Mononuclear cell (primary cell): ENCODE results near the gene CALHM3. TPM values are rescaled to one million over a fixed set of nuclear protein-coding genes. Genes with fewer than 3 reads are reported as not detected.

ENCODE experiments used
- H3K27me3 ChIP-seq: 2 replicates; pipeline ENCODE4 v1.6.0; 2011; ENCODE audit warnings: low read length, control low read depth; ENCODE audit not compliant: insufficient read depth
- H3K4me1 ChIP-seq: 2 replicates; pipeline ENCODE4 v1.5.1; 2011; ENCODE audit warnings: mild to moderate bottlenecking, low read length, control low read depth; ENCODE audit not compliant: insufficient read depth
- H3K4me3 ChIP-seq: 2 replicates; pipeline ENCODE4 v1.5.1; 2011; ENCODE audit warnings: mild to moderate bottlenecking, low read length, moderate library complexity
- H3K9me3 ChIP-seq: 2 replicates; pipeline ENCODE4 v1.5.1; 2011; ENCODE audit warnings: low read depth, mild to moderate bottlenecking, control low read depth, low read length
- total RNA-seq: library from RNA; depleted of rRNA; stranded (reverse); fragments of >200 nt; gene quantifications from one replicate; pipeline ENCODE4 v1.2.3, GENCODE V29; 2012

CALHM3 gene
- total RNA-seq, 1 donor: not detected

DNA sequence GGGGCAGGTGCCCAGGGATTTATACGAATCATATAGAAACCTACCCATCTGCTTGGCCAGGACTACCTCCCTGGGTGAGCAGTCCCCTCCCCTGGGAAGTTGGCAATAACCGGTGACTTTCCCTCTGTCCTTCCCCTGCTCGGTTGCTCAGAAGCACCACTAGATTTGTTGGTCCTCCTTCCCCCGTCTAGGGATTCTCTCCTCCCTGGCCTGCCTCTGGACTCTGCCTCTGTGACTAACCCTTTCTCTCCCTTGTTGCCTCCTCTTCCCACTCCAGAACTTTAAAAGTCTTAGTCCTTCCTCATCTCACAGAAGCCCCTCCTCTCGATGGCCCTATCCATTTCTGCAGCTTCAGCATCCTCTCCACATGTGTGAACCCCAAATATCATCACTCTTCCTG lies 9.8 kb downstream of the CALHM3 start:
- Histone ChIP-seq H3K27me3 (no peaks in the 10 kb centered on the region), H3K9me3 (no peaks in the 10 kb centered on the region), H3K4me3 (no peak overlapping the region), H3K4me1 (peaks cover 73% of the 10 kb centered on the region)

DNA sequence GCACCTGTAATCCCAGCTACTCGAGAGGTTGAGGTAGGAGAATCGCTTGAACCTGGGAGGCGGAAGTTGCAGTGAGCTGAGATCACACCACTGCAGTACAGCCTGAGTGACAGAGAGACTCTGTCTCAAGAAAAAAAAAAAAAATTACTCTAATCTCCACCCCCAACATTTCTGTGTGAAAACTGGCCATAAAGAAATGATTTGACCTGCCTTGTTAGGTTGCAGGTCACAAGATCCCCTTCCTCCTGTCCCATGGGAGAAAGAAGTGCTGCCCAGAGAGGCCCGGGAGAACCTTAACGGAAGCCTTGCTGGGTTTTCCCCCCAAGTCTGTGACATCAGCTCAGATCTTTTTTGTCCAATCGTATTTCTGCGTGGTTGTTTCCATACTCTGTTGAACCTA lies 11.6 kb downstream of the CALHM3 start:
- Histone ChIP-seq H3K9me3 (no peaks in the 10 kb centered on the region), H3K4me3 (no peak overlapping the region), H3K27me3 (no peaks in the 10 kb centered on the region), H3K4me1 (peaks cover 65% of the 10 kb centered on the region)

DNA sequence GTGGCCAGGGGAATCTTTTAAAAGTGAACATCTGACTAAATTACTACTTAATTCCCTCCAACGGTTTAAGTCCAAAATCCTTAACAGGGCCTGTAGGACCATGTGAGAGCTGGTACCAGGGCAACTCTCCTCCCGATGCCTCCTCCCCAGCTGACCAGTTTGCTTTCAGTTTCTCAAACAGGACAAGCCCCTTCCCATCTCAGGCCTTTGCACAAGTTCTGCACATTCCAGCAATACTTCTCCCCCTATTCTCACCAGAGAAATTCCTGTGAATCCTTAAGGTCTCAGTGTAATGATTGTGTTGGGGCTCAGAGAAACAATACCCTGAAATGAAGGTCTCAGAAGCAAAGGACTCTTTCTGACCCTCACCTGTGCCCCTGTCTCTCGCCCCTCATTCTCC lies 12.3 kb downstream of the CALHM3 start:
- Histone ChIP-seq H3K4me3 (no peak overlapping the region), H3K4me1 (peaks cover 58% of the 10 kb centered on the region), H3K27me3 (no peaks in the 10 kb centered on the region)

DNA sequence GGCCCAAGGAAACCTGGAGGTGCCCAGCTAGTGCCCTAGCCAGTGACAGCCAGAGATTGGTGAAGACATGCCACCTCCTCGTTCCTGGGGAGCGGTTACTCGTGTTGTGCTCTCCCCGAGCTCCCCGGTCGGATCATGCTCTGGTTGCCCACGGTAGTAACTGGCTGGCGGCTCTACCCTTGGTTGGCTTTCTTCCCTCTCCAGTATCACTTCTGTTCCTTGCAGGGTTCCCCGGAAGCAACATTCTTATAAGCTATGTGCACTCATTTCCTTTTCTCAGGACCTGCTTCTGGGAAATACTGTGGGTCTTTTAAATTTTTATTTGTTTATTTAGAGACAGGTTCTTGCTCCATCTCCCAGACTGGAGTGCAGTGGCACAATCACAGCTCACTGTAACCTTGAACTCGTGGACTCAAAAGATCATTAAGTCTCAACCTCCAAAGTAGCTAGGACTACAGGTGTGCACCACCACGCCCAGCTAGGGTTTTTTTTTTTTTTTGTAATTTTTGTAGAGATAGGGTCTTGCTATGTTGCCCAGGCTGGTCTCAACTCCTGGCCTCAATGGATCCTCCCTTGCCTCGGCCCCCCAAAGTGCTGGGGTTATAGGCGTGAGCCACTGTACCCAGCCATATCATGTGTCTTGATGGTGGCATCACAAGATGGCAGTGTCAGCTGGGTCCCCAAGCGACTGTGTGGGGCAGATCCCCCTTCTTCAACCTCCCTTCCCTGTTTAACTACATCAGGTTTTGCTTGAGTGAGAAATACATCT lies 13.4 kb downstream of the CALHM3 start:
- no peaks in the 10 kb centered on the region for H3K27me3 ChIP-seq
- H3K4me1 ChIP-seq: peaks cover 47% of the 10 kb centered on the region
- no peak overlapping the region for H3K4me3 ChIP-seq
- H3K9me3 ChIP-seq: no peaks in the 10 kb centered on the region

More for the DNA sequence above, 12.3 kb downstream of the CALHM3 start:
- no peaks in the 10 kb centered on the region for H3K9me3 ChIP-seq

DNA sequence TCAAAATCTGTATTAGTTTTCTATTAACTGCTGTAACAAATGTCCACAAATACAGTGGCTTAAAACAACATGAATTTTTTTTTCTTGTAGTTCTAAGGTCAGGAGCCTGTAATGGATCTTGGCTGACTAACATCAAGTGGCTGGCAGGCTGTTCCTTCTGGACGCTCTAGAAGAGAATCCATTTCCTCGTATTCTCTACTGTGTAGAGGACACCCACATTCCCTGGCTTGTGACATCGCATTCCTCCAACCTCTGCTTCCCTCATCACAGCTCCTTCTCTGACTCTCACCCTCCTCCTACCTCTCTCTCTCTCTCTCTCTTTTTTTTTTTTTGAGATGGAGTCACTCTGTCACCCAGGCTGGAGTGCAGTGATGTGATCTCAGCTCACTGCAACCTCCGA lies 15.5 kb downstream of the CALHM3 start:
- Histone ChIP-seq H3K9me3 (no peaks in the 10 kb centered on the region), H3K27me3 (no peaks in the 10 kb centered on the region), H3K4me1 (peaks cover 37% of the 10 kb centered on the region), H3K4me3 (no peak overlapping the region)

DNA sequence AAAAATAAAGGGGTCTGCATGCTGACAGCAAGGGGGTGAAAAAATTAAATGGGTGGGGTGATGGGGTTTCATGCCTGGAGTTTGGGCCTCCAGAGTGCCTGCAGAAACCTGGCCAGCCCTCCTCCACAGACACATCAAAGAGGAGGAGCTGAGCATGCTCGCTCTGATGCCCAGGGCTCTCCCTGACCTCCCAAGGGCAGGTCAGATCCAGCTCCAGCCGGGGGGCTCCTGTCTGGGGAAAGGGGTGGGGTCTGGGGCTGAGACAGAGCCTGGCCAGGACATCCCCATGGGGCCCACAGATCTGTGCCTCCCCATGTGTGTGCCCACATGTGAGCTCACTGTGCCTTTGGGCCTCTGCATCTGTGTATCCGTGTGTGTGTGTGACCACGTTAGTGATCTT lies 19.4 kb downstream of the CALHM3 start:
- H3K27me3 ChIP-seq: no peaks in the 10 kb centered on the region
- H3K9me3 ChIP-seq: no peaks in the 10 kb centered on the region
- H3K4me3 ChIP-seq: no peak overlapping the region
- peaks cover 12% of the 10 kb centered on the region for H3K4me1 ChIP-seq

DNA sequence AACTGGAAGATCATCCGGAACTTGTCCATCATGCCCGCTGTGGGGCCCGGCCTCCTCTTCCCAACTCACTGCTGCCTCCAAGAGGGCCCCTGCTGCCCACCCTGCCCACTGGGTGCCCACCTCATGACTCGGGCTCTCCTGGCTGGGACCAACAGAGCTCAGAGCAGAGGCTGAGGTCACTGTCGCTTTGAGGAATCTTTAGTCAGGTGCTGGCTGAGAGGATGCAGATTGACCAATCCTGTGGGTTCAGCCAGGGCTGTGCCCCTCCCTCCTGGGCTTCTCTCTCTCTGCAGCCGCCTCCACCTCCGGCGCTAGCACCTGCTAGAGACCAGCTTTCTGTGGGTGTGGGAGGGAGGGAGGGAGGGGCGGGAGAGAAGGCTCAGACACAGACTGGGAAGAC lies 20.3 kb downstream of the CALHM3 start, which contains the start of gene CALHM1:
Gene CALHM1, minus strand, starts transcription at position 181 of the 400 bp plus-strand sequence. Its CDS starts 149 bp downstream, at position 32.
- Histone ChIP-seq H3K4me3 (no peak within 1 kb of the TSS), H3K4me1 (peaks cover 16% of the 10 kb centered on the region), H3K27me3 (no peaks in the 10 kb centered on the region), H3K9me3 (no peaks in the 10 kb centered on the region)

DNA sequence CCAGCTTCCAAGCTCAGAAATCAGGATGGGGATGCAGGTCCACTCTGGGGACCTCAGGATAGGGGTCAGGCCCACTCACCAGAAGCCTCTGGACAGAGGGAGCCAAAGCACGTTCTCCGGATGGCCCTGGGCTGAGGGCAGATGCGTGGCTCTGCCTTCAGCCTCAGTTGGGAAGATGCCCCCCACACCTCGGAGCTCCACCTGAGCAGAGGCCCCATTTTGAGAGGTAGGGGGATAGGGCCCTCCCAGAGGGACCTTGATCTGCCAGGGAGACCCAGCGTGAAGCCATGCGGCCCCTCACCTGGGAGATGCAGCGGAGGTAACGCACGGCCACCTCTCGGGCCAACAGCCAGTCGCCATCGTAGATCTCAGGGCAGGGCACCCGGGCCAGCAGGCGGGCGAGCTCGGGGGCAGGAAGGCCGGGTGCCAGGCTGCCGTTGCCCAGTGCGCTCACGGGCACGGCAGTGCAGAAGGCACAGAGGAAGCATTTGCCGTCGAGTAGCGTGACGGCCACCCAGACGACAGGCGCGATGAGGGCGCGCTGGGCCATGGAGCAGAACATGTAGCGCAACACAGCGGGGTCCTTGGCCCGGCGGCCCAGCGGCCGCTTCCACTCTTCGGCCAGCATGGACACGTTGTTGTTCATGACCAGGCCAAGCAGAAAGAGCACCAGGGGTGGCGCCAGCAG lies 21.0 kb downstream of the CALHM3 start:
- no peaks in the 10 kb centered on the region for H3K27me3 ChIP-seq
- H3K4me3 ChIP-seq: no peak overlapping the region
- H3K4me1 ChIP-seq: peaks cover 20% of the 10 kb centered on the region
- H3K9me3 ChIP-seq: no peaks in the 10 kb centered on the region

DNA sequence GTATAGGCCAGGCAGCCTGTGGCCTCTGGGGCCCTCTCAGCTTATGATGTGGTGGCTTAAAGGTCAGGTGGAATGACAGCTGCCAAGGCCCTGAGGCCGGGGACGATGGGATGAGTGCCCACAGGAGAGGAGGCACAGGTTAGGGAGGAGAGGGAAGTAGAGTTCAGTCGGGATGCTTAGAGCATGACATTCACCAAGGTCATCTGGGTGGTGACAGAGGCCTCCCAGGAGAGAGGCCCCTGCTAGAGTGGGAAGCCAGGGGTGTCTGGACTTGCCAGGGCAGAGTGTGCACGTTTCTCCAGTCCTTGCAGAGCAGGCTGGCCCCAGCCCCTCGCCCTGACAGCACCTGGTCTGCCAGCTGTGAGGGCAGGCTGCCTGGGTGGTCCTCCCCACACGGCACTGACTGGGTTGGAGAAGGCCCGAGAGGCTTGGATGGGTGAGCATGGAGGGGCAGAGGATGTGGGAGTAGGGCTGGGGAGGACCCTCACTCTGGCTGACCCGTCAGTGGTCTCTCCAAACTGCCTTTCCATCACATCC lies 21.8 kb downstream of the CALHM3 start:
- no peak overlapping the region for H3K4me3 ChIP-seq
- no peaks in the 10 kb centered on the region for H3K9me3 ChIP-seq
- peaks cover 28% of the 10 kb centered on the region for H3K4me1 ChIP-seq
- H3K27me3 ChIP-seq: no peaks in the 10 kb centered on the region

DNA sequence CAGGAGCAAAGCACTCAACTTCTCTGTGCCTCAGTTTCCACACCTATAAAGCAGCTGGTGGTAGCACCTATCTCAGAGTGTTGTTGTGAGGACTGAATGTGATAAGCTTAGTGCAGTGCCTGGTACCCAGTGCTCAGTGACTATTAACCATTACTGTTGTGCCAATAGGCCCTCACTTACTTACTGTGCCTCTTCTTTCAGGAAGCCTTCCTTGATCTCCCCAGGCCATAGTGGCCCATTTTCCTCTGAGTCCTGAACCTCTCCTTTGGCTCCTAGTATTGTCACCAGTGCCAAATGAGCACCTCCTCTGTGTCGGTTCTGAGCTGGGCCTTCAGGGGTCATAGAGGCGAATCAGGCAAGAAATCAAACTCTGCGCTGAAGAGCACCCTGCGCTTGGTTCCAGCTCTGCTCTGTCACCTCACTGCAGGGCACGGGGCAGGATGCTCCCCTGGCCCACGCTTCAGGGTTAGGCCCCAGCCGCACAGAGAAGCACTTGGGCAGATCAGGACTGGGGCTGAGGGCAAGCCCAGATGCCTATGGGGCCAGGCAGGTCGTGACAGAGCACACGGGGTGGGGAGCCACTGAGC lies 22.9 kb downstream of the CALHM3 start:
- H3K9me3 ChIP-seq: no peaks in the 10 kb centered on the region
- peaks cover 30% of the 10 kb centered on the region for H3K4me1 ChIP-seq
- no peaks in the 10 kb centered on the region for H3K27me3 ChIP-seq
- H3K4me3 ChIP-seq: no peak overlapping the region

DNA sequence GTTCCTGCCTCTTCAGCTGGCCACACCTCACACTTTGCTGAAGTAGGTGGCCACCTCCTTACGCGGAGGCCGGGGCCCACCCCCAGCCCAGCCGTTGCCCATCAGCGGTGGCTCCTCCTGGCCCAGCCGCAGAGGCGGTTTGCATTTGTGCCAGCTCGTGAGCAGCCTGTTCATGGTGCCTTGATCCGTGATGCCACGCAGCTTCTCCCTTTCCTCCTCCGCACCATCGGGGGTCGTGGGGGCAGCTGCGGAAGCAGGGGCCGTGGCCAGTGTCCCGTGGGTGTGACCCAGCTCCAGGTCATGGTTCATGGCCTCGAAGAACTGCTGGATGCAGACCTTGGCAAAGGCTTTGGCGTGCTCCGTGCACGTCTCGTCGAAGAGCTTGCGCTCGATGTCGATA lies 23.8 kb downstream of the CALHM3 start:
- no peaks in the 10 kb centered on the region for H3K9me3 ChIP-seq
- H3K4me1 ChIP-seq: peaks cover 40% of the 10 kb centered on the region
- no peak overlapping the region for H3K4me3 ChIP-seq
- no peaks in the 10 kb centered on the region for H3K27me3 ChIP-seq

DNA sequence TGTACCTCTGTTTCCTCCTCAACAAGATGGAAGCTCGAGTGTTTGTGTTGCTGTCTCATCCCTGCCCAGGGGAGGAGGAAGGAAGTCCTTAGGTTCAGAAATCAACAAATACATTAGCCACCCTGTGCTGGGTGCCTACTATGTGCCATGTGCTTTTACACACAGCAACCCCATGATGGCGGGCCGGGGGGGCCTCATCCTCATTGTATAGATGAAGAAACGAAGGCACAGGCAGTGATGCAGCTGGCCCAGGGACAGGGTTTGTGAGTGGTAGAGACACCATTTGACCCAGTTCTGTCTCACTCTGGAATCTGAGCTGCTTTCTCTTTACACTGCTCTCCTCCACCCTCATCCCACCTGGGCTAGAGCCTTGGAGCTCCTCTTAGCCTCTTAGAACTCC lies 25.0 kb downstream of the CALHM3 start:
- H3K27me3 ChIP-seq: no peaks in the 10 kb centered on the region
- peaks cover 46% of the 10 kb centered on the region for H3K4me1 ChIP-seq
- H3K9me3 ChIP-seq: no peaks in the 10 kb centered on the region
- no peak overlapping the region for H3K4me3 ChIP-seq

DNA sequence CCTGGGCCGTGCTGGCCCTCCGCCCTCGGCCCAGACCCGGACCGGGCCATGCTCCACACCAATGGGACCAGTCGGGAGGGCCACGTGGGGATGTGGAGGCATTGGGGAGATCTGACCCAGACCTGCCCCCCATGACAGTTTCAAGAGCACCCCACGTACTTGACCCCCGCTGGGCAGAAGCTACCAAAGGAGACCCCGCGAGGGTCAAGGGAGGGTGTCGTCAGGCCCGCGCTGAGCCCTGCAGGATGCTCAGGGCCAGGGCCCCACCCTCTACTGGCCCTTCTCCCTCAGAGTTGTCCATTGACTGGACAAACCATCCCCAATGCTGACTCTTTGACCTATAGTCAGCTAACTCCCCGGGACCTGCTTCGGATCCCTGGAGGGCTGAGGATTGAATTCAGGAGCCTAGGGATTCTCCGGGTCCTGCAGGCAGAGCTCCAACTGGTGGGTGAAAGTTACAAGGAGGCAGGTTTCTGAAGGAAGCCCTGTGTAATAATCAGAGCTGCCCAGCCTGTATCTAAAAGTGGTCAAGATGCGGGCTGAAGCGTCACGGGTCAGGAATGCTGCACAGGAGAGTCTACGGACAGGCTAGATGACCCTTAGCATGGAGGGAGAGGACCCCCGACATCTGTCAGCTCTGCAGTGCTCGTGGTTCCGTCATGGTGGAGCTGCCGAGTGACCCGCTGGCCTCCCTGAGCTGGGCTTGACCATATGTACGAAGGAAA lies 26.4 kb downstream of the CALHM3 start:
- H3K4me3 ChIP-seq: peak overlapping the region; percentile 60

DNA sequence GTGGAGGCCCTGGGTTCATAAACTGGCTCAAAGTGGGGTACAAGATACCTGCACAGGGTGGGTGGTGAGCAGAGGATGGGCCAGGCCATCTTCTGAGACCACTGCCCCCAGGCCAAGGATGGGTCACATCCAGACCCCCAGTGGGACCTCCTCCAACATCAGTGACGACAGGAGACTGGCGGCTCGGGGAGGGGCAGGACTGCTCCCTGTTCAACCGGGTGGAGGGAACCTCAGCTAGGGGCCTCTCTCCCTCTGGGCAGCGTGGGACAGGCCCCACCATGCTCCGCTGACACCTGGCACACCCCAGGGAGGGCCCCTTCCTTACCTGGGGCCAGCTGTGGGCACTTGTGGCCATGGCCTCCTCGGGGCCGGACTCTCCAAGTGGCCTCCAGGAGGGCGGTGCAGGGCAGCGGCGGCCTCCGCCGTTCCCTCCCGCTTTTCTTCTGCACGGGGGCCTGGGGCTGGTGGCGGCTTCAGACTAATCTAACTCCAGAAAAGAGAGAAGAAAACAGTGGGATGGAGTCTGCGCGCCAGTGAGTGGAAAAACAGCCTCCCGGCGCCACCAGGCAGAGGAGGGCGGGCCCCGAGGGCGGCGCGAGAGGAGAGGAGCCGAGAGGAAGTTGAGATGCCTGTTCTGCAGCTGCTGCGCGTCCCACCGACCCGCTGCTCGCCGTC lies 27.1 kb downstream of the CALHM3 start, which contains the start of gene CALHM2:
Gene CALHM2, minus strand, starts transcription at position 540 of the 675 bp plus-strand sequence. CDS start 2,429 bp downstream, outside the sequence.
- peak within 1 kb of the TSS; percentile 60 for H3K4me3 ChIP-seq
- no peaks in the 10 kb centered on the region for H3K9me3 ChIP-seq
- H3K27me3 ChIP-seq: no peaks in the 10 kb centered on the region
- peaks cover 51% of the 10 kb centered on the region for H3K4me1 ChIP-seq

More for the DNA sequence above, 26.4 kb downstream of the CALHM3 start:
- Histone ChIP-seq H3K4me1 (peaks cover 50% of the 10 kb centered on the region), H3K27me3 (no peaks in the 10 kb centered on the region), H3K9me3 (no peaks in the 10 kb centered on the region)
